CD4-positive, alpha-beta T cell treated with Interleukin-17A for 4 hours (primary cell): Measurements from ENCODE around the gene GALNT15.
A peak's percentile ranks its signal among the peaks of the same experiment; 100 is the strongest.

Source experiments
- DNase-seq: peaks from one replicate; pipeline ENCODE4 v3.0.0-alpha.2; 2020; ENCODE audit warnings: mixed read lengths

Gene GALNT15

DNA sequence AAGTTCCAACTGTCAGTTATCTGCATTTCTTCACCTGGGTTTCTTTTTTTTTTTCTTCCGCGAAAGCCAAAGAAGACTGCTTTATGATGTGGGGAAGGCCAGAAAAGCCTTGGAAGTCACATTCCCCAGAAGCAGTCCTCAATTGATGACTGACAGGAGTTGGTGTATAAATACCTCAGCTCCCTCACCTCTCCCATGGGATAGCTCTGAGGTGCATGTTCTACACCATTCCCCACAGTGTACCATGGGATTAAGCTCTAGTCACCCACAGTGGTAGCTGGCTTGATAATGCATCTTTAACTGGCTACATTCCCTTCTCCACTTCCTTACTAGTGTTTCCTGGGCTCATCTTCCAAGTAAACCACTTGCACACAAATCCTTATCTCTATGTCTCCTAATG is 59.8 kb downstream of the GALNT15 start:
- DNase-seq = no peak

DNA sequence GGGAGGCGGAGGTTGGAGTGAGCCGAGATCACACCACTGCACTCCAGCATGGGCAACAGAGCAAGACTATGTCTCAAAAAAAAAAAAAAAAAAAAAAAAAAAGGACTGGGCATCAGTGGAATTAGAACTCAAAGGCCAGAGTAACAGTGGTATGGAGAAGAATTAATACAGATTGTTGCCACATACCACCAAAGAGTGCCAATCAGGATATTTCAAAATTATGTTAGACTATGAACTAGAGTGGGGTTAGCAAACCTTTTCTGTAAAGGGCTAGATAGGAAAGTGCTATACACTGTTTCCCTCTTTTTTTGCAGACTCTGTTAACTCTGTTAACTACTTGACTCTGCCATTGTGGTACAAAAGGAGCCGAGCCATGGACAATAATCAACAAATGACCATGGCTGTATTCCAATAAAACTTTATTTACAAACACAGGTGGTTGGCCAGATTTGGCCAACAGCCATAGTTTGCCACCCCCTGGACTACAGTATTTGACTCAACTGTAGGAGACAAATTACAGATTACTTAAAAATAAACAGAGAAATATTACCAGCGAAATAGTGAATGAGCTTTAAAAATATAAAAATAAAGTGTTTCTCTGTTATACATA is 61.7 kb downstream of the GALNT15 start:
- no peak for DNase-seq

DNA sequence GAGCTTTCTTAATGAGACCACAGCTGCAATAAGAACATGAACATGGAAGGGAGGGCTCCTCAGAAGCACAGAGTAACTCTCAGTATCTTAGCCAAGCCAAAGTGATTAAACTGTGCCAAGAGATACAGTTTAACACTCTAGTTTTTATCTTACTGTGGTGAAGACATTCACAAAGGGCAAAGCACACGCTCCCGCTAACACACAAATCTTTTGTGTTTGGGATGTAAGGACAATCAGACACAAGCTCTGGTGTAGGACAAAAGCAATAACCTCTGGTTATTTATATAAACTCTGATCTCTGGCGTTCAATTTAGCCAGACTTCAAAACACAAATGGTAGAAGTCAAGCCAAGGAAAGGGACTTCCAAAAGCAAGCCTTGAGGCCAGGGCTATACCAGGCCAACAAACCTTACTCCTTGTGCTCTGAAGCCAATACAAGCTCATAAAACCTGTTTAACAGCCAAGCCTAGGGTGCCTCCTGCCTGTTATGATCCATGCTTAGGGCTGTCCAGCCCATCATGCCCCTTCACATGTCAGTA is 62.4 kb downstream of the GALNT15 start:
- DNase-seq = no peak

DNA sequence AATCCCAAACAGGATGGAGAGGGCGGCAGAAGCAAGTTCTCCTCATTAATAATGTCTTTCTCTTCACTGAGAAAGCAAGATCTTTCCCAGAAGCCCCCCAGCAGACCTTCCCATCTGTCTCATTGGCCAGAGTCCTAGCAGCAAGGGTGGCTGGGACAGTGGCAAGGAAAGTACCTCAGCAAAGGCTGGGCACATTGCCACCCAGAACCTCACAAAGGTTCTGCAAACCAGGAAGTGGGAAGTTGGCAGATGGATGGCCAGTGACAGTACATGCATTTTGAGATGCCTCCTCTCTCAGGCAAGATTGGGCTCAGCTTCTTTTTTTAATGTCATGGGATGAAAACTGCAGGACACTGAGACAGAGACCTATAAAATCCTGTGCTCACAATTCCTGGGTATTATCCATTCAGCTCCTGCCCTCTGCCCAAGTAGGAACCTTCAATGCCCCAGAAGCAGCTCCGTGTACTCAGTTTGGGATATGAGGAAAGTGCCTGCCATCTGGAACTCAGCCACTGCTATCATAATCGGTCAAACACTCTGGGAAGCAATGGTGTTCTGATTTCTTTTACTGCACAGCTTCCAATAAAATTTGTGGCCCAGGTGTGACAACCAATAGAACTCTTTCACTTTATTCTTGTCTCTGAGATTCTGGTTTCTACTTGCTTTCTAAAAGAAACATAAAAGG is 64.7 kb downstream of the GALNT15 start:
- no peak for DNase-seq

DNA sequence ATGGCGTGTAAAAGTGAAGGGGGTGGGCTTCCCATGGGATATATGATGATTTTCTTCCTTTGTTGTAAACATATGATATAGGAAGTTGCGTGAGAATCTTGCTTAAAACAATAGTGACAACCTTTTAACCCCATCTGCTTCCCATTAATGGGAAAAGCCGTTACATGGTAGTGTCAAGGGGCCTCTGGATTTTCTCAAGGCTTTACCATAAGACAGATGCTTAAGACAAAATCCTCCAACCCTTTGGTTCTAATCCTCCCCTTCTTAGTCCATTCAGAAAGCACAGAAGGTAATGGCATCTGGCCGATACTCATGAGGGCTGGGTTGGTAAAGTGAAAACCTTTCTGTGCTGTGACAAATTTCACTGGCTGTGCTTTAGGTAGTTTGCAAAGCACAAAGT is 65.3 kb downstream of the GALNT15 start:
- DNase-seq = no peak

DNA sequence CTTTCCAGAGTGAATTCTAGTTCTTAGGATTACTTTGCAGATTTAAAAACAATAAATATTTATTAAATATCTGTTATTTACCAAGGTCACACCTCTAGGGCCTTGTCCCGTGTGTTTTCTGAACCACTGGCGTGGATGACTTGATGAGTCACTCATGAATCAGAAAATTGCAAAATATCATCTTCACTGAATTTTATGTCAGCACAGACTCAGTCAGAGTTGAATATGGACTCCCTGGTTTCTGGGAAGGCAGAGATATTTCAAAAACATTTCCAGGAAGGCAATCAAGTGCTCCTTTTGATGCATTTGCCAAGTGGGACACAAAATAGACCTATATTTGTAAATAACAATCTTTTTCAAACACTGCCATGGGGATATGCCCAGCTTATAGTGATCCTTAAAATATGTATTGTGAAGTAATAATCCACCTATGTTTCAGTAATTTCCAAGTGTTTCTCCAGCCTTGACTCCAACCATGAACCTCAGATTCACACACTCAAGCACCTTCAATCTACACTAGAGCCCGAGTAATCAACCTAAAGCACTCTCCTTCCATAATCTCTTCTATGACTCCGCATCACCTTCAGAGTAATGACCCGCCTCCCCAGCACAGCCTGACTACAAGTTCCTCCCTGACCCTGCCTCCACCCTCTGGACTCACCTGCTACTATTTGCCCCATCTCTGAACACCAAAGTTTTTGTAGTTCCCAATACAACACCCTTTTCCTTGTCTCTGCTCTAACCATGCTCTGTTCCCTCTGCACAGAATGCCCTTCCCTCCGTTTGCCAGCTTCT is 65.9 kb downstream of the GALNT15 start:
- no peak for DNase-seq

DNA sequence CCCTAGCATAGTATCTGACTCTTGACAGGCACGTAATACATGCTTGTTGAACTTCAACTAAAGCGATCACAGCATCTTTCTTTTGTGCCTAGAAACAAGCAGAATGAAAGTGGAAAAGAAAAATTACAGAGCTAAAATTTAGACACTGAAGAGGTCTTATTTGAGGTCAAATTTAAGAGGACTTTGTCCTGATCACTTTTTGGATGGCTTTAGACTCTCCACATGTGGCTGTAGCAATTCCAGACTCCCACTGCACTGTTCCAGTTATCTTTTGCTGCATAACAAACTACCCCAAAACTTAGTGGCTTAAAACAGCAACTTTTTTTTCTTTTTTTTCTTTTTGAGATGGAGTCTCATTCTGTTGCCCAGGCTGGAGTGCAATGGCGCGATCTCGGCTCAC is 66.7 kb downstream of the GALNT15 start:
- DNase-seq = no peak

DNA sequence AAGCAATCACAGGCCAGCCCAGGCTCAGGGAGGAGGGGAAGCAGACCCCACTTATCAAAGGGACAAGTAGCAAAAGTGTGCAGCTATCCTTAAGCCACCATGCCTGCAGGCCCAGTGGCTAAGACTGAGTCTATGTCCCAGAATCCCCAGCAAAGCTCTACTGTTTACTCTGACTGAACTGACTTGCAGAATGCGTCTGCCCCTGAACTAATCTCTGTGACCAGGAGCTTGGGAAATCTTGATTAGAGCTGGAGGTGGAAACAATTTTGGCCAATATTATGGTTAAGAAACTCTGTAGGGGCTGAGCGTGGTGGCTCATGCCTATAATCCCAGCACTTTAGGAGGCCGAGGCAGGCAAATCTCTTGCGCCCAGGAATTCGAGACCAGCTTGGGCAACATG is 67.7 kb downstream of the GALNT15 start:
- no peak for DNase-seq

DNA sequence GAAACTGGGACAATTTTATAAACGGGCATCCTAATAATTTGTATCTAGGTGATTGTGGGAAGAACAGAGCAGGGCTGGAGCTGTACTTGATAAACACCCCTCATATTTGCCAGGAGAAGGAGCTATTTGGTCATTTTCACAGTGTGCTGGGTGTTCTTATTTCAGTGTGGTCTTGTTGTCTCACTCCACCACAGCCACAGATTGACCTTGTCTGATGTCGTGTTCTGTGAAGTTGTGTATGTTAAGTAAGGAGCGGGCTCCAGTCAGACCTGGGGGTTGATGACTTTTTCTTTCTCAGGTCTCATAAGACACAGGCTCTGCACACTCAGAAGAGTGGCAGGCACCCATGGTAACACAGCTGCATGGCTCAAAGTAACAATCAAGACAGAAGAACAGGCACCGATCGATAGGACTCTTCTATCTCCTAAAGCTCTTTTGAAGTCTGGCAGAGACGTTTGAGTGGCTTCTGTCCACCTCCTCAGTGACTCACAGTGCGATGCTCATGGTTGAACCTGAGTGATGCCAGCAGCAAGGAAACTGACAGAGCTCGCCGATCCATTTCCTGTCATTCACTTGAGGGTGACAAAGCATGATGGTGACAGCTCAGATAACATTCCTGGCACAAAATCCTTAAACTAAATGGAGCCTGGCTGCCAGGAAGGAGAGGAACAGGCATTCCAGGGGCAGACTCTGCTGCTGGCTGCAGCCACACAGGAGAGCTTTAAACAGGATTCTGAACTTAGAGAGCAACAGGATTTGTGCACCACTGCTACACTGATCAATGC is 69.4 kb downstream of the GALNT15 start:
- no peak for DNase-seq

DNA sequence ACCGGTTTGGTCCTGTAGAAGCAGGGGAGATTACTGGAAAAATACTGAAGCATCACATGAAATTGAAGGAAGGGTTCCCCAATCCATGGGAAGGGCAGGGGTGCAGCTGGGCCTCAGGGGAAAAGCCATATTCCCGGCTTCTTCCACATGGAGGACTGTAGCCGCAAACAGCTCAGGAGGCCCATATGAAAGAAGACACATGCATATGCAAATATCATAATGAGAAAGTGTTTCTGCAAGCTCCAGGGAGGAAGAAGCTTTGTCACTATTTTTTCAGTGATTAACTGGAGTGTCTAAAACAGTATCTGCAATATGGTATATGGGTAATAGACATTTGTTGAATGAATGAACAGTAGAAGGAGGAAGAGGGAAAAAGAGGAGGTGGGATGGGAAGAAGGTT is 71.1 kb downstream of the GALNT15 start:
- DNase-seq = no peak

DNA sequence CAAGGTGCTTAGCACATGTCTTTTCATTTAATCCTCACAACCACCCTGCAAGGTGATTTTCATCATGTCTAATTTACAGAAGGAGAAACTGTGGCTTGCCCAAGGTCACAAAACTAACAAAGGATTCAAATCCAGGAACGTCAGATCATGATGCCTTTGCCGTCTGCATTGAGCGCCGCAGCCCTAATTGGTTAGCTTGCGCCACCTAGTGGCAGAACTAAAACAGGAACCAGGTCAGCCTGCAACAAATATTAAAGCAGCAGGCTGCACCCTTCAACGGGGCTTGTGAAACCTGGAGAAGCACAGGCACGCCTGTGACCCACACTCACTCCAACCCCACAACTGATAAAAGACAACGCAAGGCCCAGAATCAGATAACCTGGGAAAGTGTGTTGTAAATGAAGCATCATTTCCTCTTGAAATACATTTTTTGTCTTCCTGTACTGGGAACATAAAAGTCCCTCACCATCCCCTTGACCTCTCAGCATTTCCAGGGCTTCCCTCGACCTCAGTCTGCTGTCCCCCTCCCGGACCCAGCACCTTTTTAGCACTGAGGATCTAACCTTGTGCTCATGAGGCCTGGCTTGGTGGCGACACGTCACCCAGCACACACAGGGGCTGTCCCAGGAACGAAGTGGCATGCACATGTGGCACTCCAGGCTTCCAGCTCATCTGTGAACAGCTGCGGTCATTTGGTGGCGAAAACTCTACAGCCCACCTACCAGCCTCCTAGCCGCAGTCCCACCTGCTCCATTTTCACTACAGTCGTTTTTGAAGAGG is 73.0 kb downstream of the GALNT15 start:
- DNase-seq = peak; percentile 83

DNA sequence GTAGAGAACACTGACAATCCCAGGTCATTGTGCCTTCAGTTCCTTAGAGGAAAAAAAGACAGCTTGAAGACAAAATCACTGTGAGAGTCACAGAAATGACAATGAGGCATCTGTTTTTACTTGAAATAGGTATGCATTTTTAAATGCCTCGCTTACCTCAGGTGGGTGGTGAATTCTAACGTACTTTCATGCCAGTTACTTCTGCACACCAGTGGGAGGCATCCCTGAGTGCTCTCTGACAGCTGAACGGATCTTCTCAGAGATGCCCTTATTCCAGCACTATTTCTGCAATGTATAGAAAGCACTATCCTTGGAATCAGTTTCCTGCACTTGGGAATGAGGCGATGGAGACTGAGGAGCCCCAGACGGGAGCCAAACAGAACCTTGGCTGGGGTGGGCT is 74.1 kb downstream of the GALNT15 start:
- DNase-seq = no peak

DNA sequence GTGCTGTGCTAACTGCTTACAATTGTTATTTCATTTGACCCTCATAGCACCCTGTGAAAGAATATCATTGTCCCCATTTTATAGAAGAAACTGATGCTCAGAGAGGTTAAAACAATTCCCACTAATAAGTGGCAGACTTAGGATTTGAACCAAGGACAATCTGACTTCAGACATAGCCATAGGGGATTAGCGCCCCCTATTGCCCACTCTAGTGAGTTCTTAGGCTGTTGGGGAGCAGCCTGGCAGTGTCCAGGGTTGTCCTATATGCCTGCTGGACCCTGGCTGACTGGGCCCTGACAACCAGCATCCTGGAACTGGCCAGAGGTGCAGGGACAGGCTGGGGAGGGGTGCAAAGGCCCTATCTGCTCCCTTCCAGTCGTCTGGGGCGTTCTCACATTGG is 74.9 kb downstream of the GALNT15 start:
- peak; percentile 24 for DNase-seq

DNA sequence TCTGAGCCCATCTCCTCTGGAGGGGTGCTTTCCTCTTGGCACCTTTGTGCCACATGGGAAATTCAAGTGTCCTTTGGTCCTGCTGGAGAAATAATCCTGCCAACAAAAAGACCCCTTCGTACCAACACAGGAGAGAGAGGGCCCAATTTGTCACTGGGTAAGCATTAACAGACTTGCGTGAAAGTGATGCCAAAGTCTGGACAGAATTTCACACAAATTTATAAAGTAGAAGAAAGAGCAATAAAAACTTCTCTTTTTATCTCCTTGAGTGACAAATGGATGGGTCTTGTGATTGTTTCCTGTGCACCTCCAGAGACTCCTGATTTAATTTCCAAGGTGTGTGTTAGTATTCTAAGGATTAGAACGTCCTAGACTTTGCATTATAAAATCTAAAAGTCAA is 75.4 kb downstream of the GALNT15 start:
- DNase-seq = no peak

DNA sequence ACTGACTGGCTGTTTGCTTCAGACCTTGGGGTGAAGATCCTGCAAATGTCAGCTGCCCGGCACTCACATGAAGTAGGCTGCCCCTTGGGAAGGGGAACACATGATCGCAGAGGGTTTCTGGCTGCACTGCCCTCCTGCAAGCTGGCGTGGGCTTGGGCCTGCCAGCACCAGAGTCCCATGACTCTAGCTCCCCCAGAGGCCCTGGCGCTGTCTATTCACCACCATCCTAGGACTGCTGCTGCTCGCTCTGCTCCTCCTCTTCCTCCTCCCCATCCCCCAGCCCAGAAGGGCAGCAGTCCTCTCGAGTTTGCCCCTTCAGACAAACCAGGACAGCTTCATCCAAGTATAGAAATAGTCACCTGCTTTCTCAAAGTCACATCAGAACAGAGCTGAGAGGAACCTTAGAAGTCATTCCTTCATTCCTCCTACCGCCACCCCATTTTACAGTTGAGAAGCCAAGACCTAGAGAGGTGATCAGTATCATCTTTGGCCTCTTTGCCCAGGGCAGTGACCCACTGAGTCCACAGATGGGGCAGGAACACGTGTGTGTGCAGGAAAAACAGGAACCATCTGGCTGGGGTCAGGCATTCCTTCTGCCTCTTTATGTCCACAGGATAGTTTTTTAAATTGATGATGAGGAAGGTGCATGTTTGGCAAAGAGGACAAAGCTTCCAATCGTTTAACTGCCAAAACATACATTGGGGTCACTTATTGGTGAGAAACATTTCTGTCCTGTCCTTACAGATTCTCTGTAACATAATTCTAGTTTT is 77.0 kb downstream of the GALNT15 start:
- DNase-seq = no peak

DNA sequence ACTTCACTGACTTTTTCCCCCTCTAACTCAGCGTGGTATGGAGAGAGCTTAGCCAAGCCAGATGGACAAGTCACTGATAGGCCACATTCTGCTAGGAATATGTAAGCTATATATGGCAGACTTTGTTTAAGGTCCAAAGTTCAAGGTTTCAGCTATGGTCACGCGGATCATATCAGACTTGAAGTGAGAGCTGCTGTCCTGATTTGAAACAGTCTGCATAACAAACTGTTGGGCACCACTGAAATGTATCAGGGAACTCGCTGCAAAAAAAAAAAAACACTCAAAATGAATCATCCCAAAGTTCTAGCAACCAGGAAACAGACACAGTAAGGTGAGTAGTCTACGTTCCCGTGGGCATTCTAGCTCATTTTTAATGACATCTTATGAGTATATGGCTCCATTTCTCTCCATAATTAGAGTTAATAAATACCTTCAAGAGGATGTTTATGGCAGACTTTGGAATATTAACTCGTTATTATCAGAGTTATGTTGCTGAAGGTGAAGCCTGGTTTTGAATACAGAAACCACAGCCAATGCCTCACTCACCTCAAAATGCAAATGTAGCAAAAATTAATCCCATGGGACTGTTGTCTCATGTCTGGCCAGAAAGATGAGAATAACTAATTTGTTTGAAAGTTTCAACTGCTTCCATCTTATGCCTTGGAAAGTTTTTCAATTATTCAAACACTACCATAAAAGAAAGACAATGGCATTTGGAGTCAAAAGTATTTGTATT is 77.9 kb downstream of the GALNT15 start:
- DNase-seq = no peak

DNA sequence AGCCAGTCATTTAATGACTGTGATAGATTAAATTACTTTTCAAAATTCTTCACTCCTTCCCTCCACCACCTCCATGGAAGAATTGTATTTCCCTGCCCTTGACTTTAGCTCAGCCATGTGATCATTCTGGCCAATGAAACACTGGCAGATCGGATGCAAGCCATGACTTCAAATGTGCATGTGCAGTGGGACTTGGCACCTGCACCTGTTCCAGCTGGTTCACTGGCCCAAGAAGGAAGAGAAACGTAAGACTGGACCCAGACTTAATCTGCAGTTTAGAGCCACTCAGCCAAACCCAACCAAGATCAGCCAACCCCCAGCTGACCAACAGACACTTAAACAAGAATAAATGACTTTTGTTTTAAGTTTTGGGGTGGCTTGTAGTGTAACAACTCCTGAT is 78.5 kb downstream of the GALNT15 start:
- no peak for DNase-seq

DNA sequence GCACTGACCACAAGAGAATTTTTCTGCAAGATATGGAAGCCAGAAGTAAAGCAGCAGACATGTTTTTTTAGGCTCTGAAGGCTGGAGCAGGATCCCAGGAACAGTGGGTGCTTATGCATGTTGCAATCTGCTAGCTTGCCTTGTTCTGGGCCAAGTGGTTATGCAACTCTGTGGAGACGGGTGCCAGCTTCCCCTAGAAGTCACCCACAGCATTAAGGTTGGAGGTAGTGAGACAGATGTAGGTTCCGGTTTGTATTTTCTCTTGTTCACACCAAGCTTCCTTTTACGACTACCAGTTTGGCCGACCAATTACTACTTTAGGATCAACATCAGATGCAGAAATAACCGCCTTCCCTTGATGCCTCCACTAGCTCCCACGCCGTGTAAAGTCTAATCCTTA is 79.1 kb downstream of the GALNT15 start:
- DNase-seq = no peak

DNA sequence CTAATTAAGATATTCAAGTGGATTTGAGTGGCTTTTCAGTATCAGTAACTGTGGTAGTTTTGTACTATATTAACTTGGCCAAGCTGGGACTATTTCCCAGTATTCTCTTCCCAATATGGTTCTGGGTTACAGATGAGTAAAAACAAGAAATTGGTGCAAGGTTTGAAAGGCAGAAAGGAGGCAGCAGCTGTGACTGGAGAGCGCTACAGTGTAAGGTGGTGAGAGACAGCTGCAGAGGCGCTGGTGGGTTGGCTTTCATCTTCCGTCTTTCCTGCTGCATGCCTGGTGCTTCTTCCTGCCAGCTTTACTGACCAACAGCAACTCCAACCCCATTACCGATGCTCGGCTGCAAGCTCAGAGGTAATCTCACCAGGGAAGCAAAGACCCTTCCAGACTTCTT is 80.4 kb downstream of the GALNT15 start:
- no peak for DNase-seq

DNA sequence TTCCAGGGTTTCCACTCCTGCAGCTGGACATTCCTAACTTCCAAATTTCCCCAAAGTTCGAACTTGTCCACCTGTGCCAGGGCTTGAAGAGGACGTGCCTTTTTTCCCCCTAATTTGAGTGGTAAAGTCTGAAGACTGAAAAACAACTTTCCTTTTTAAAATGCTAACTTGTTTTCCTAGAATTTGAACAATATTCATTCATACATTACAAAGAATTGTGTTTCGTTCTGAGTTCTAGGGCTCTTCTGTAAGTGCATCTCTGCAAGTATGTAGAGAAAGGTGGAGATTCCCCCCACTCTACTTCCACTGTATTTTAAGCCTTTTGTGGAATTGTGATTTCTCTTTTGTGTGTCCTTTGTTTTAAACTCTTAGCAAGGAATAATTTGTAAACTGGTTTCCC is 80.8 kb downstream of the GALNT15 start:
- DNase-seq = no peak

DNA sequence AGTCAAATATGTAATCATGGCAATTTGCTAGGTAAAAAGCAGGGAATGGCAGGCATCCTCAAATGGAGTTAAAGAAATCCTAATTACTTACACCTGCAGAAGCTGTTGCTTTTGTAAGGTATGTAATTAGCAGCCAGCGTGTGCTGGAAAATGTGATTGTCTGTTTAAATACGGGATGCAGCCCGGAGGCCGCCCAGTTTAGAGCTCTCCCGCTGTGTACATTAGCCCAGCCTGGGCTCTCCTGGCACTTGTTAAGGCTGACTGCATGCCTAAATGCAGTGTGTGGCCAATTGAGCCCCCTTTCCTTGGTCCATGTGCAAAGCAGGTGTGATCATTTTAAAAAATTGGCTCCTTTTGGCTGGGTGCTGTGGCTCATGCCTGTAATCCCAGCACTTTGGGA is 81.2 kb downstream of the GALNT15 start:
- DNase-seq = no peak
